Neural cell (in vitro differentiated cells): ENCODE measurements around the gene PDE9A. TPM values are rescaled to one million over a fixed set of nuclear protein-coding genes. Genes with fewer than 3 reads are reported as not detected.

ENCODE experiments used
- H2AFZ ChIP-seq: fragments of 200-600, 300-800 bp; sonication (generic), shearing (Covaris generic); 2 replicates; pipeline ENCODE4 v1.6.0; 2014; ENCODE audit warnings: low read depth, mild to moderate bottlenecking, antibody characterized with exemption, low read length, moderate library complexity
- H3F3A ChIP-seq: fragments of 200-600 bp; shearing (Covaris generic); 2 replicates; pipeline ENCODE4 v1.6.1; 2016; ENCODE audit warnings: mild to moderate bottlenecking, moderate library complexity, mixed read lengths, antibody characterized with exemption, low read length; ENCODE audit not compliant: insufficient read depth, poor library complexity, severe bottlenecking
- H3K27ac ChIP-seq: fragments of 200-600, 300-800 bp; sonication (generic), shearing (Covaris generic); 2 replicates; pipeline ENCODE4 v1.5.1; 2014; ENCODE audit warnings: mild to moderate bottlenecking, low read length, moderate library complexity
- H3K27me3 ChIP-seq: fragments of 300-800, 200-600 bp; sonication (generic), shearing (Covaris generic); 2 replicates; pipeline ENCODE4 v1.6.0; 2014; ENCODE audit warnings: mild to moderate bottlenecking, low read depth, low read length, moderate library complexity; ENCODE audit not compliant: insufficient read depth
- H3K36me3 ChIP-seq: fragments of 300-800, 200-600 bp; sonication (generic), shearing (Covaris generic); 2 replicates; pipeline ENCODE4 v1.5.1; 2014; ENCODE audit warnings: mild to moderate bottlenecking, antibody characterized with exemption, low read length, moderate library complexity; ENCODE audit not compliant: insufficient read depth
- H3K4me2 ChIP-seq: fragments of 300-800, 200-600 bp; sonication (generic), shearing (Covaris generic); 2 replicates; pipeline ENCODE4 v1.6.0; 2014; ENCODE audit warnings: mild to moderate bottlenecking, low read length
- H3K4me3 ChIP-seq: fragments of 300-800, 200-600 bp; sonication (generic), shearing (Covaris generic); 2 replicates; pipeline ENCODE4 v1.5.1; 2014; ENCODE audit warnings: mild to moderate bottlenecking, low read length, moderate library complexity
- H3K79me2 ChIP-seq: fragments of 200-600 bp; shearing (Covaris generic); replicated peaks from 2 replicates; pipeline ENCODE4 v1.6.0; 2014; ENCODE audit warnings: mild to moderate bottlenecking, low read length, moderate library complexity; ENCODE audit not compliant: insufficient read depth
- H3K9ac ChIP-seq: fragments of 300-800, 200-600 bp; sonication (generic), shearing (Covaris generic); 2 replicates; pipeline ENCODE4 v1.6.1; 2016; ENCODE audit warnings: mild to moderate bottlenecking, low read length, mixed read lengths
- H3K9me2 ChIP-seq: fragments of 200-600 bp; shearing (Covaris generic); 2 replicates; pipeline ENCODE4 v1.6.1; 2016; ENCODE audit warnings: mild to moderate bottlenecking, low read length, mixed read lengths; ENCODE audit not compliant: insufficient read depth
- H3K9me3 ChIP-seq: fragments of 200-600, 300-800 bp; sonication (generic), shearing (Covaris generic); 2 replicates; pipeline ENCODE4 v1.6.1; 2016; ENCODE audit warnings: mild to moderate bottlenecking, mixed run types, low read length, moderate library complexity, mixed read lengths
- H4K20me1 ChIP-seq: fragments of 200-600 bp; shearing (Covaris generic); 2 replicates; pipeline ENCODE4 v1.6.1; 2016; ENCODE audit warnings: mild to moderate bottlenecking, mixed run types; ENCODE audit not compliant: insufficient read depth
- CTCF ChIP-seq: fragments of 450-650 bp; IDR thresholded peaks from 2 replicates; pipeline ENCODE4 v1.5.1; 2014; ENCODE audit warnings: antibody characterized with exemption, mild to moderate bottlenecking, moderate library complexity; ENCODE audit not compliant: poor library complexity, severe bottlenecking
- EP300 ChIP-seq: fragments of 450-650 bp; conservative IDR thresholded peaks from 2 replicates; pipeline ENCODE4 v1.6.1; 2014; ENCODE audit warnings: antibody characterized with exemption, mild to moderate bottlenecking, moderate library complexity; ENCODE audit not compliant: poor library complexity, severe bottlenecking
- EZH2 ChIP-seq: fragments of 200-600, 300-800 bp; shearing (Covaris generic), sonication (generic); IDR thresholded peaks from 2 replicates; pipeline ENCODE4 v1.6.1; 2014; ENCODE audit warnings: antibody characterized with exemption, low read length, borderline replicate concordance, mild to moderate bottlenecking; ENCODE audit not compliant: insufficient read depth, poor library complexity, severe bottlenecking
- MXI1 ChIP-seq: fragments of 450-650 bp; conservative IDR thresholded peaks from 2 replicates; pipeline ENCODE4 v1.6.1; 2014; ENCODE audit warnings: antibody characterized with exemption, mild to moderate bottlenecking; ENCODE audit not compliant: poor library complexity, severe bottlenecking
- POLR2AphosphoS5 ChIP-seq: IDR thresholded peaks from 2 replicates; pipeline ENCODE4 v1.6.1; 2012
- RAD21 ChIP-seq: fragments of 450-650 bp; conservative IDR thresholded peaks from 2 replicates; pipeline ENCODE4 v1.6.1; 2014; ENCODE audit warnings: antibody characterized with exemption, mild to moderate bottlenecking, moderate library complexity
- REST ChIP-seq: IDR thresholded peaks from 2 replicates; pipeline ENCODE4 v1.6.1; 2012; ENCODE audit warnings: borderline replicate concordance
- SMC3 ChIP-seq: fragments of 450-650 bp; conservative IDR thresholded peaks from 2 replicates; pipeline ENCODE4 v1.6.1; 2014; ENCODE audit warnings: antibody characterized with exemption, mild to moderate bottlenecking, moderate library complexity; ENCODE audit not compliant: poor library complexity
- TAF1 ChIP-seq: IDR thresholded peaks from 2 replicates; pipeline ENCODE4 v1.6.1; 2012; ENCODE audit warnings: low read depth
- polyA plus RNA-seq: library from polyadenylated mRNA; depleted of rRNA; stranded (reverse); fragments of >200 nt; gene quantifications from 2 replicates; pipeline ENCODE4 v1.2.3, GENCODE V29; 2014

PDE9A gene
- polyA plus RNA-seq, 1 donor from 2014 or later = 32.2 TPM

GRCh38 chr21:42796327-42797062 is 143.1 kb downstream of the PDE9A start:
- TF ChIP-seq POLR2AphosphoS5 (no peak), SMC3 (no peak), MXI1 (no peak), REST (no peak), TAF1 (no peak), EZH2 (no peak), EP300 (no peak), RAD21 (no peak), CTCF (no peak)
- H2AFZ ChIP-seq = no peak overlapping the region
- no peaks in the 10 kb centered on the region for H4K20me1 ChIP-seq
- no peak overlapping the region for H3K4me3 ChIP-seq
- no peaks in the 10 kb centered on the region for H3K79me2 ChIP-seq
- no peaks in the 10 kb centered on the region for H3K9me2 ChIP-seq
- no peaks in the 10 kb centered on the region for H3K36me3 ChIP-seq
- no peaks in the 10 kb centered on the region for H3K27me3 ChIP-seq
- H3K9ac ChIP-seq = no peak overlapping the region
- H3K9me3 ChIP-seq = no peaks in the 10 kb centered on the region
- H3K4me2 ChIP-seq = no peak overlapping the region
- H3F3A ChIP-seq = no peaks in the 10 kb centered on the region
- H3K27ac ChIP-seq = no peak overlapping the region

- Histone ChIP-seq H3K79me2 (no peaks in the 10 kb centered on the region), H3K36me3 (no peaks in the 10 kb centered on the region), H2AFZ (no peak overlapping the region), H3K4me3 (no peak overlapping the region), H3K9me3 (no peaks in the 10 kb centered on the region), H3K4me2 (no peak overlapping the region), H3K27me3 (no peaks in the 10 kb centered on the region), H3K9me2 (no peaks in the 10 kb centered on the region), H3F3A (no peaks in the 10 kb centered on the region), H4K20me1 (no peaks in the 10 kb centered on the region), H3K9ac (no peak overlapping the region), H3K27ac (no peak overlapping the region)
- TF ChIP-seq POLR2AphosphoS5 (no peak), CTCF (no peak), SMC3 (no peak), RAD21 (no peak), TAF1 (no peak), EZH2 (no peak), MXI1 (no peak), REST (no peak), EP300 (no peak)
These were observed 144.1 kb downstream of the PDE9A start for GRCh38 chr21:42797522-42797921.
